KG1 (cell line): ENCODE measurements around the gene PRPF40B.
A peak's percentile ranks its signal among the peaks of the same experiment; 100 is the strongest.

Experiments
- DNase-seq: peaks from one replicate; lab custom pipeline; 2025; lab: John Stamatoyannopoulos, UW

The PRPF40B gene

GRCh38 chr12:49636574-49636973 is 13.2 kb downstream of the PRPF40B start:
- no peak for DNase-seq

DNA sequence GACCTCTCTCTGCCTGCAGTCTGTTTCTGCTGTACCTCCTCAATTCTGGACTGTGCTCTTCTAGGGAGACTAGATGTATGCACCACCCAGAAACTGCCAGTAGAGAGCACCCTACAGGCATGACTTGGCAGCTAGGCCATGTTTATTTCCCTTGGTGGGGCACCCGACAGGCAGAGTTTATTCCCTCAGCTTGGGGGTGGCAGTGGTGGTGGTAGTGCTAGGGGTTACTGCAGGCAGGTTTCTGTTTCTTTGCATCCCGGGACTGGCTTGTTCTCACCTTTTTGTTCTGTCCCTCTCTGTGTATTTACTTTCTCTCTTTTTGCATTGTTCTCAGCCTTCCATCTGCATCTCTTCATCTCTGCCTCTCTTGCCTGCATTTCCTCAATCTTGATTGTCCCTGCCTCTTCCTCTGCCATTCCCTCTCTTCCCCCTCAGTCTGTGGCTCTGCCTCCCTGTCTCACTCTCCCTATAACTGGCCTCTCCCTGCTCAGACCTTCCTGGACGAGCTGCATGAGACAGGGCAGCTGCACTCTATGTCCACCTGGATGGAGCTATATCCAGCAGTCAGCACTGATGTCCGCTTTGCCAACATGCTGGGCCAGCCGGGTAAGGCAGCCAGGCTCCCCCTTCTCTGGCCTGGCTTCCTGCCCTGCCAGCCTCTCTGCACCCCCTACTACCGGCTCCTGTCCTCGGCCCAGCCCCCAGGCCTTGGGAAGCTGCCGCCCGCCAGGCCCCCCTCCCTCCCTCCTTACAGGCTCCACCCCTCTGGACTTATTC is 13.8 kb downstream of the PRPF40B start:
- DNase-seq: peak; percentile 41

DNA sequence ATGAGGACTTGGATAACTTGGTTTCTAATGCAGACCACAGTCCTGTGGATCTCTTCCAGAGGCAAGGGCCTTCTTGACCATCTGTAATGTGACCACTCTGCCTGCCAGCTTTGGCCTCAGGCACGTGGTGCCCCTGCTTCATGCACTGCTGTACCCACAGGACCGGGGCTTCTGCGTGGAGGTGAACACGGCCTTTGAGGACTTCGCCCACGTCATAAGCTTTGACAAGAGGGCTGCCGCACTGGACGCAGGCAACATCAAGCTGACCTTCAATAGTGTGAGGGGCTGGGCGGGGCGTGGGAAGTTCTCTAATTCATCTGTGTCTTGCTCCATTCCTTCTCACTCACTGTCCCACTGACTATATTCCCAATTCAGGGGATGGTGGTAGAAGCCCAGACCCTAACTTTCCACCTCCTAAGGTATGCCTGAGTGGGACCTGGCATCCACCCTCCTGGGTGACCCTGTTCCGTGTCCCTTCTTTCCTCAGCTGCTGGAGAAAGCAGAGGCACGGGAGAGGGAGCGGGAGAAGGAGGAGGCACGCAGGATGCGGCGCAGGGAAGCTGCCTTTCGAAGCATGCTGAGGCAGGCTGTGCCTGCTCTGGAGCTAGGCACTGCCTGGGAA is 18.5 kb downstream of the PRPF40B start:
- DNase-seq: no peak

DNA sequence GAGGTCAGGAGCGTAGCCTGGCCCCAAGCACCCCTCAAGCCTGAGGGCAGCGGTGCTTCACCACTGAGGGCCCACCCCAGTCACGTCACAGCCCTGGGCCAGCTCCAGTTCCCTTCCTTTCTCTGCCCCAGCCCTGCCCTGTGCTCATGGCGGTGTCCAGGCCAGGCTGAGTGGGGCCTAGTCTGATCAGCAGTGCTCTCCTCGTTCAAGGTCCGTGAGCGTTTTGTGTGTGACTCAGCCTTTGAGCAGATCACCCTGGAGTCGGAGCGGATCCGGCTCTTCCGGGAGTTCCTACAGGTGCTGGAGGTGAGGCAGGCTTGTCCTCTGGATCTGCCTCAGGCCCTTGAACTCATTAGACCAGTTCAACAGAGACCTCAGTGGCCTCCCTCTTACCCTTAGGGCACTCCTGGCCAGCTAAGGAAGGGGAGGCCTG is 19.0 kb downstream of the PRPF40B start:
- no peak for DNase-seq

GRCh38 chr12:49643135-49643534 is 19.8 kb downstream of the PRPF40B start:
- no peak for DNase-seq

DNA sequence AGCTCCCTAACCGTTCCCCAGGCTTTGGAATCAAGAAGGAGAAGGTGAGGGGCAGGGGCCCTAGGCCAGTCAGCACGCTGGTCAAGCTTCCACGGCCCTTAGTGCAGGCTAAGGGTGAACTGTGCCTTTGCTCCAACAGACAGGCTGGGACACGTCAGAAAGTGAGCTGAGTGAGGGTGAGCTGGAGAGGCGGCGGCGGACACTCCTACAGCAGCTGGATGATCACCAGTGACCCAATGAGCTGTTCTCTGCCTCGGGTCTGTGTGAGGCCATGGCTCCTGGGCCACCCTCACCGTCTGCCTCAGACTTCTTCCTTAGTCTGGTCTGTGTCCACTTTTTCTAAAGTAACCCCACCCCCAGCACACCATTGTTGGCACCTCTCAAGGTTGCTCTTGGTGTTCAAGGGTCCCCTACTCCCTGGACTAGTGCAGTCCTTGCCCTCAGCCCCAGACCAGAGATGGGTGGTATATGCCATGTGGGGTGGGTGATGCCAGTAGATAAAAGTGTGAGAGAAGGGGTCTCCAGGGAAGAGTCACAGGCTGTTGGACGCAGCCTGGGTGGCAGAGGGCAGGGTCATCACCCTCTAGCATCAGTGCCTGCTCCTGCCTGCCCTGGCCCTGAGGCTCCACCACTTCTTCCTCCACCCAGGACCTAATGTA is 20.7 kb downstream of the PRPF40B start:
- no peak for DNase-seq

DNA sequence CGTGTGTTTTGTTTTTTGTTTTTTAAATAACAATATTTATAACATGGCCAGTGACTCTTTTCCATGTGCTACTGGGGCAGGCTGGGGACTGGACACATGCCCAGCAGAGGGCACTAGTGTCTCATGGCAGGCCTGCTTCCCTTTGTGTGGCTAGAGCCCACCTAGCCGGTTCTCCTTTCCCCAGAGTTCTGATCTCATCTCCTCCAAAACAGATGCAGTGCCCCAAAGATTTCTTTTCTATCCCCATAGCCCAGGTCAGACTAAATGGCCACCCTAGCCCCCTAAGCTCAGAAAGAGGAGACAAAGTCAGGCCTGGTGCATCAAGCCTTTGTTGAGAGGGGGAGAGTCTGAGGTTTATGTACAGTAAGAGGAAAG is 21.2 kb downstream of the PRPF40B start:
- peak; percentile 68 for DNase-seq

DNA sequence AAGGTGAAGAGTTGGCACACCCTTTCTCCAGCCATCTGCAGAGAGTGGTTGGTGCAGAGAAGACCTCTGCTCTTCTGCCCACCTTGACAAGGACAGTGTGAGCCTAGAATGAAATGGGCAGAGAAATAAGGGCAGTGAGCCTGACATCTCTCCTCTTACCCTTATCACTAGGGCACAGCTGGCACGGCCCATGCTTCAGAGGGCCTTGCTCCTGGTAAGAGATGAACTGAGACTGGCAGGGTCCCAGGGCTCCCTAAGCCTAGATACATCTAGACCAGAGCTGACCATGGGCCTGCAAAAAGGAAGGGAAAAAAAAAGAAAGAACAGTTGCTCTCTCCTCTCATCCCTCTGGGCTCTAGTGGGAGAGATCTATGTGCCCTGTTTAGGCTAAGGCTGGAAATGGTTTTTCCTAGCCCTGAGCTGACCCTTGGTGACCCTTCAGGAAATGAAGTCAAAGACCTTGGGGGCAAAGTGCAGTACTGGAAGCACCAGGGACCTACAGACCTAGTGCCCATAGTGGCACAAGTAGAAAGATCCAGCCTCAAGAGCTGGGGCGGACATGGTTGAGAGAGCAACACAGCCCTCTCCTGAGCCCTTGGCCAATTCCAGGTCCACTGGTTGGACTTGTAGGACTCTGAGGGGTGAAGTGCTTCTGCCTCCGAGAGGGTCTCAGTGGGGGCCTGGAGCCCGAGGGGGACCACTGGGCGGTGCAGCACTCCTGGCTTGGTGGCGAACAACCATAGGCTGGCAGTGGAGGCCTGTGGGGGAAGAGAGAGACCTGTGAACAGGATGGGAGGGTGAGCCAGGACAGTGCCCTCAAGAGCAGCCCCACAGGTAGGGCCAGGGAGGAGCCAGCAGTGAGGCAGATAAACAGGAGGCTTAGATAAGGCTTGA is 22.0 kb downstream of the PRPF40B start:
- no peak for DNase-seq

GRCh38 chr12:49646331-49646830 is 23.0 kb downstream of the PRPF40B start:
- DNase-seq: no peak

GRCh38 chr12:49646871-49647654 is 23.7 kb downstream of the PRPF40B start:
- DNase-seq: no peak

GRCh38 chr12:49647827-49648711 is 24.7 kb downstream of the PRPF40B start:
- no peak for DNase-seq

GRCh38 chr12:49648712-49649003 is 25.3 kb downstream of the PRPF40B start:
- DNase-seq: no peak

GRCh38 chr12:49649445-49649844 is 26.1 kb downstream of the PRPF40B start:
- no peak for DNase-seq

DNA sequence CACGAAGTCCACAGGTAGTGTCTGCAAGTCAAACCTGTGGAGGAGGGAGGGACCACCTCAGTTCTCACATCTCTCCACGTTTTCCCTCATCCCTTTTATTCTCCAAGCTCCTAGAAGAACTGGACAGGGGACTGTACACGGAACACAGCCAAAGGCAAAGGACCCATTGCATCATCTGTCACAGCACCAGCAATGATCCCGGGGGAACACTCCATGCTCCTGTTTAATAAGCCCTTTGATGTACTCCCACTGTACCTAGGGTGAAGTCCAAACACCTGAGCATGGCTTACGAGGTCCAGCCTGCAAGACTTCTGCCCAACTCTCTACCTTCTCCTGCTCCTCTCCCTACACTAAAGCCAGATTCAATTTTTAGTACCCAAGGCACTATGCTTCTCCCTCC is 26.5 kb downstream of the PRPF40B start:
- DNase-seq: no peak

GRCh38 chr12:49651855-49652254 is 28.5 kb downstream of the PRPF40B start:
- no peak for DNase-seq

DNA sequence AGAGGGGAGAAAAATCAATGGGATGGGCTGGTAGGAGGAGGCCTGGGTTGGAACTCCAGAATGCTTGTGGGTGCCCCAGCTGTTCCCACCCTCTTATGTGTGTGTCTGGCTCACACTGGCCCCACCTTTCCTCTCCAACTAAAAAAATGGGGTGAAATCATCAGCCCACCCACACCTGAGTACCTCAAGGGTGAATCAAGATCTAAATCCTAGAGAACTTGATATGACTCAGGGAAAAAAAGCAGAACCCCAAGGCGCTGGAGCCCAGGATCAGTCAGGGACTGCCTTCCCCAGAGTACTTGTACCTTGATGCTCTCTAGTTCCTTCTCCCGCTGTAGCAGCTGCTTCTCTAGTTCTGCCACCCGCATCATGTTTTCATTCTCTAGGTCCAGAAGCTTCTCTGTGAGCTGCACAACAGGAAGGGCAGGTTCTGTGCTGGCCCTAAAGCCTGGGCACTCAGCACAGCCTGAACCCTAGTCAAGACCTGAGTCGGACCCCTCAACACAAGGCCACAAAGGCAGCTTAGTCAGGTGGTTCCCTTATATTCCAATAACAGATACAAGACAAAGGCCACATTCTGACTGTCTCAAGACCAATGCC is 29.7 kb downstream of the PRPF40B start:
- DNase-seq: no peak

- no peak for DNase-seq
Observed at GRCh38 chr12:49654715-49655114, 31.4 kb downstream of the PRPF40B start.

DNA sequence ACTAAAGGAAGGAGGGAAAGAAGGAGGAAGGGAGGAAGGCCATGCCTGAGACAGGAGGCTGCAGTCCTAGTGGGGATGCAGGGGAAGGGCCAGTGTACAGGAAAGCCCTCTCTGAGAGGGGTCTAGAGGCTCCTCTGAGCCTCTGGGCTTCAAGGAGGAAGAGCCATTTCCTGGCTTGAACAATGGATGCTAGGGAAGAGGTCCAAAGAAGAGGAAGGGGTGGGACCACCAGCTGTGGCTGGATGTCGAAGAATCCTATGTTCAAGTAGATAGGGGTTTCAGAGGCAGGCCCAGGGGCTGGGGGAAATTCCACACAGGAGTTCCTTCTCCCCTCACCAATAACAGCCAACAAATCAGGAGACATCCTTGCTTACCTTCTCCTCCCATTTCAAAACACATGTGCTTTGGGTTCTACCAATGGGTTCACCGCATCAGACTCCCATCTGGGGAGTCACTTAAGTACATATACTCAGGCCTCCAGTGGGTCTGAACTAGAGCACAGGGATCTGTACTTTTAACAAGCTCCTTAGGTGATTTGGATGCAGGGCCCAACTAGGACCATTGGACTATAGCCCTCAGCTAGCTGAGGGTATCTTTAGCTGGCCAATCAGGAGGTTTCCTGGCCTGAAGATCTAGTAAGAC is 32.4 kb downstream of the PRPF40B start:
- DNase-seq: no peak

DNA sequence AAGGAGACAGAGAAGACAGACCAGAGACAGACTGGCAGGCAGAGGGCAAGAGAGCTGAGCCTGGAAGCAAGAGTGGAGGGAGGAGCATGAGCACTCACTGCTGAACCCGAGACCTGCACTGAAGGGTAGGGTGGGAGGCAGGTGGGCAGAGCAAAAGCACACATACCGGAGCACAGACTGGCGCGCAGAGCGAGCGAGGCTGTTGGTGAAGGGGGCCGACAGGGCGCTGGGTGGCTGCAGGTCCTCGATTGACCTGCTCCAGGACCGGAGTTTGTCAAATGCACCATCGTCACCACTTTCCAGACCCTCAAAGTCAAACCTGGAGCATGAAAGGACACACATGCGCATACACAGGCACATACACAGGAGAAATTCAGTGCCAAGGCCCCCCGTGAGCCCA is 34.9 kb downstream of the PRPF40B start:
- no peak for DNase-seq
